ENCODE data around the gene OR2AT4.

The OR2AT4 gene

DNA sequence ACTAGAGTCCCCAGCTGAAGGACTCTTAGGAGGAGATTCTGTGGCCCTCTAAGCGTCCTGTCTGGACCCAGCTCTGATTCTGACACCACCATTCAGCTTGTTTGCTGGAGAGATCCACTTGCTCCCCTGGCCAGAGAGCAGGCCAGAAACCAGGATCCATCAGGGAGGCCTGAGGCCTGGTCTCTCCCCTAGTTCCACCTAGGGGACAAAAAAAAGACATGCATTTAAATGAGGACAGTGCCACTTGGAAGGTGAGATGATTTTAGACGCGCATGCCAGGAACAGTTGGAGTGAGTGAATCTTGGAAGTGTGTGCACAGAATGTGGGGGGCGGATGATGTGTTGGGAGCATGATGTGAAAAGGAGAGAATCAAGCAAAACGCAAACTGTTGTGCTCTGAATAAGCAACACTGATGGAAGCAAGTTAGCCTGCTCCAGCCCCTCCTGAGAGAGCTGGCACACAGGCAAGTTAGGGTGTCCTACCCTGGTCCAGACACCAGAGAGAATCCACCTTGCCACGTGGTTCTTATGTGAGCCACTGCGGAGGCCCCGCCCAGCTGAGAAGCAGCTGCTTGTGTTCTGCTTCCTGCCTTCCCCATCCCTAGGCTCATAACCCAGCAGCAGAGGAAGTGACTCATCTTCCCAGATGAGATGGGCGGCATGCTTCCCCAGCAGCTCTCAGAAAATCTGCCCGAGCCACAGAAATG is 46.2 kb upstream of the OR2AT4 start:
- TF ChIP-seq, protein P1, sequence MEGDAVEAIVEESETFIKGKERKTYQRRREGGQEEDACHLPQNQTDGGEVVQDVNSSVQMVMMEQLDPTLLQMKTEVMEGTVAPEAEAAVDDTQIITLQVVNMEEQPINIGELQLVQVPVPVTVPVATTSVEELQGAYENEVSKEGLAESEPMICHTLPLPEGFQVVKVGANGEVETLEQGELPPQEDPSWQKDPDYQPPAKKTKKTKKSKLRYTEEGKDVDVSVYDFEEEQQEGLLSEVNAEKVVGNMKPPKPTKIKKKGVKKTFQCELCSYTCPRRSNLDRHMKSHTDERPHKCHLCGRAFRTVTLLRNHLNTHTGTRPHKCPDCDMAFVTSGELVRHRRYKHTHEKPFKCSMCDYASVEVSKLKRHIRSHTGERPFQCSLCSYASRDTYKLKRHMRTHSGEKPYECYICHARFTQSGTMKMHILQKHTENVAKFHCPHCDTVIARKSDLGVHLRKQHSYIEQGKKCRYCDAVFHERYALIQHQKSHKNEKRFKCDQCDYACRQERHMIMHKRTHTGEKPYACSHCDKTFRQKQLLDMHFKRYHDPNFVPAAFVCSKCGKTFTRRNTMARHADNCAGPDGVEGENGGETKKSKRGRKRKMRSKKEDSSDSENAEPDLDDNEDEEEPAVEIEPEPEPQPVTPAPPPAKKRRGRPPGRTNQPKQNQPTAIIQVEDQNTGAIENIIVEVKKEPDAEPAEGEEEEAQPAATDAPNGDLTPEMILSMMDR (IDR thresholded peaks at IDR 0.05; ENCODE audit: poor library complexity, severe bottlenecking), result no peak
- ATAC-seq (ENCODE audit: low read depth) (peak; percentile 99), DNase-seq (ENCODE audit: low spot score) (peak; percentile 85)
- Histone ChIP-seq H3K36me3 (ENCODE audit: low read depth) (no peaks in the 10 kb centered on the region), H3K4me3 (ENCODE audit: severe bottlenecking) (no peak overlapping the region), H3K27me3 (ENCODE audit: insufficient read depth, poor library complexity, severe bottlenecking) (no peaks in the 10 kb centered on the region), H3K9me3 (ENCODE audit: severe bottlenecking) (no peaks in the 10 kb centered on the region), H3K27ac (ENCODE audit: poor library complexity, severe bottlenecking) (peak overlapping the region; percentile 40), H3K4me1 (ENCODE audit: insufficient read depth, poor library complexity, severe bottlenecking) (peaks cover 10% of the 10 kb centered on the region)

DNA sequence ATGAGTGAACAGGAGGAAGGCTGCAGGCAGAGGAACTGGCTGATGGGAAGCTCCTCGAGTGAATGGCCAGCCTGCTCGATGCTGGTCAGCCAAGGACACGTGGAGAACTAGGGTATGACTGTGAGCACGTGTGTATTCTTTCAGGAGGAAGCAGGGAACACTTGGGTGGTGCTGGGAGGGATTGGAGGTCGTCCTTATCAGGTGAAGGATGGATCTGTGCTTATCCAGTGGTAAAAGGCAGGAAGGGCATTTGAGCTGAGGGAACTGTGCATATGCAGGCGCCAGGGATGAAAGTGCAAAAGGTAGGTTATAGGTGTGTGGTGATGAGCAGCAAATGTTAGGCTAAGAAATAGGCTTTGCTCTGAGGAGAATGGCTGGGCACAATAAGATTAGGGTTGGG is 44.5 kb upstream of the OR2AT4 start:
- H3K27ac ChIP-seq (ENCODE audit: poor library complexity, severe bottlenecking), result no peak overlapping the region
- H3K4me3 ChIP-seq (ENCODE audit: severe bottlenecking), result no peak overlapping the region
- no peaks in the 10 kb centered on the region for H3K27me3 ChIP-seq (ENCODE audit: insufficient read depth, poor library complexity, severe bottlenecking)
- DNase-seq (ENCODE audit: low spot score), result no peak
- TF ChIP-seq, protein P1 (IDR thresholded peaks at IDR 0.05; ENCODE audit: poor library complexity, severe bottlenecking), result no peak
- peaks cover 10% of the 10 kb centered on the region for H3K4me1 ChIP-seq (ENCODE audit: insufficient read depth, poor library complexity, severe bottlenecking)
- no peaks in the 10 kb centered on the region for H3K9me3 ChIP-seq (ENCODE audit: severe bottlenecking)
- no peaks in the 10 kb centered on the region for H3K36me3 ChIP-seq (ENCODE audit: low read depth)
- no peak for ATAC-seq (ENCODE audit: low read depth)

DNA sequence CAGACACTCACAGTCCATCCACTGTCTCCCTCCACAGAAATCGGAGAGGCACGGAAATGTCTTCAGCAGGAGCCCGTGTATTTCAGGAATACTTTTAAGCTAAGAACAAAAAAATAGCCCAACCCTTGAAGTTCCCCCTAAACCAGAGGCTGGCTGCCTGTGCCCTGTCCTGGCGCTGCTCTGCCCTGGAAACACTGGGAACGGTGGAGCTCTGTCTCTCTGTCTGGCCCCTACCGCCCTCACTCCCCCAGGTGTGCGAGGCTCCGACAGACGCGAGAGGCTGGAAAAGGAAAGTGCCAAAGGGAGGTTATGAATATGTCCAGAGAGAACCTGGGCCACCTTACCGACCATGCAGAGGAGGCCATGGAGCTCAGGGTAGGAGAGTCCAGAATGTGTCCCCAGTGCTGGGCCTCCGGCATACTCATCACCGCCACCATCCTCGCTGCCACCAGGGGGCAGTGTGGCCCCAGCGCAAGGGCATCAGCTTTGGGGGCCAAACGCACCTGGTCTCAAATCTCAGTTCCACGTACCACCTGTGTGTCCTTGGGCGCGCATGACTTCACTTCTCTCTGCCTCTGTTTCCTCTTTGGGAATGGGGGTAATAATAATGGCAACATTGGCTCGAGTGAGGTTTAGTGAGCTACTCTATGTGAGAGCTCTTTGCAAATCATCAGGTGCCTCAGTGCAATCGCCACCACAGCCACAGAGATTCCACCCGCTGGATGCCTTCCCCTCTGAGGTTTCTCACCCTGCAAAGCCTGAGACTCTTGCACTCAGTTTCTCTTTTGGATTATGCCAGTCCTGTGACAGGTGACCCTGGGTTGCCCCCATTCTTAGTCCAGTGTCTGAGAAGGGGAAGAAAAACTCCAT is 43.8 kb upstream of the OR2AT4 start:
- peaks cover 10% of the 10 kb centered on the region for H3K4me1 ChIP-seq (ENCODE audit: insufficient read depth, poor library complexity, severe bottlenecking)
- no peaks in the 10 kb centered on the region for H3K9me3 ChIP-seq (ENCODE audit: severe bottlenecking)
- no peaks in the 10 kb centered on the region for H3K27me3 ChIP-seq (ENCODE audit: insufficient read depth, poor library complexity, severe bottlenecking)
- no peaks in the 10 kb centered on the region for H3K36me3 ChIP-seq (ENCODE audit: low read depth)
- no peak overlapping the region for H3K27ac ChIP-seq (ENCODE audit: poor library complexity, severe bottlenecking)
- H3K4me3 ChIP-seq (ENCODE audit: severe bottlenecking), result no peak overlapping the region
- ATAC-seq (ENCODE audit: low read depth) (peak; percentile 40; the same call in 1 of the 3 replicates), DNase-seq (ENCODE audit: low spot score) (no peak)
- TF ChIP-seq, protein P1 (IDR thresholded peaks at IDR 0.05; ENCODE audit: poor library complexity, severe bottlenecking), result peak; percentile 87

DNA sequence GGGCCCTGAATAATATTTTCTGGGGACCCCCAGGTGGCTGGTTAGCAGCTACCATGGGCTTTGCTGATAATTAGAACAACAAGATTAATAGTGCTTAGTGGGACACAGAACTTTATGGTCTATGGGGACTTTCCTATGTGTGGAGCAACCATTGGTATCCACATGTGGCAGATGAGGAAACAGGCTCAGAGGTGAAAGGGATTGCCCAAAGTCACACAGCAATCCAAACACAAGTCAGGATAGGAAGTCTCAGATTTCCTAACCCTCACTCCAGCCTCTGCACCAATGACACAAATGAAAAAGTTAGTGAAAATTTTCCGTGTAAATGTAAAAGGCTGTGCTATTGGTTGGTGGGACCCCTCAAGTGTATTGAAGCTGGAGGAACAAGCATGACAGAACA is 39.0 kb upstream of the OR2AT4 start:
- Histone ChIP-seq H3K27ac (ENCODE audit: poor library complexity, severe bottlenecking) (no peak overlapping the region), H3K4me1 (ENCODE audit: insufficient read depth, poor library complexity, severe bottlenecking) (no peaks in the 10 kb centered on the region), H3K36me3 (ENCODE audit: low read depth) (no peaks in the 10 kb centered on the region), H3K4me3 (ENCODE audit: severe bottlenecking) (no peak overlapping the region), H3K27me3 (ENCODE audit: insufficient read depth, poor library complexity, severe bottlenecking) (no peaks in the 10 kb centered on the region), H3K9me3 (ENCODE audit: severe bottlenecking) (no peaks in the 10 kb centered on the region)
- TF ChIP-seq, protein P1 (IDR thresholded peaks at IDR 0.05; ENCODE audit: poor library complexity, severe bottlenecking), result no peak
- DNase-seq (ENCODE audit: low spot score) (no peak), ATAC-seq (ENCODE audit: low read depth) (no peak)

All from RWPE2 (cell line).